Mucosa of rectum (tissue), 2 donors: Measurements from ENCODE around the gene HOXA5.
A peak's percentile ranks its signal among the peaks of the same experiment; 100 is the strongest.

Source experiments
- H3K27ac ChIP-seq, 2 donors: one replicate each; pipeline ENCODE4 v1.7.0; 2013; ENCODE audit warnings: inconsistent platforms in 2 of 2, low read depth in 2 of 2, low read length in 2 of 2
- H3K27me3 ChIP-seq, 2 donors: one replicate each; pipeline ENCODE4 v1.7.0; 2013; ENCODE audit warnings: low read length in 2 of 2; ENCODE audit not compliant: control insufficient read depth in 2 of 2, insufficient read depth in 2 of 2
- H3K36me3 ChIP-seq, 2 donors: one replicate each; pipeline ENCODE4 v1.7.0; 2013; ENCODE audit warnings: low read length in 2 of 2; ENCODE audit not compliant: control insufficient read depth in 2 of 2, insufficient read depth in 2 of 2
- H3K4me1 ChIP-seq, 2 donors: one replicate each; pipeline ENCODE4 v1.7.0; 2013; ENCODE audit warnings: low read length in 2 of 2, mild to moderate bottlenecking in 1 of 2; ENCODE audit not compliant: control insufficient read depth in 2 of 2, insufficient read depth in 2 of 2
- H3K4me3 ChIP-seq, 2 donors: one replicate each; pipeline ENCODE4 v1.7.0; 2013; ENCODE audit warnings: low read length in 2 of 2
- H3K9ac ChIP-seq, 2 donors: one replicate each; pipeline ENCODE4 v1.7.0; 2013; ENCODE audit warnings: low read length in 2 of 2, low read depth in 1 of 2, mild to moderate bottlenecking in 1 of 2
- H3K9me3 ChIP-seq, 2 donors: one replicate each; pipeline ENCODE4 v1.7.0; 2013; ENCODE audit warnings: low read length in 2 of 2; ENCODE audit not compliant: control insufficient read depth in 2 of 2
- donor health status: healthy.
- donor health status: Normal muscosa, but diverticular disease.

HOXA5 gene

GRCh38 chr7:27182285-27182841 is 38.9 kb upstream of the HOXA5 start:
- H3K9ac ChIP-seq: peak overlapping the region; percentile 80 to 96
- H3K27ac ChIP-seq: peak overlapping the region; percentile 46 to 93
- H3K27me3 ChIP-seq: peaks cover 5 to 20% of the 10 kb centered on the region in 2 donors
- no peaks in the 10 kb centered on the region for H3K36me3 ChIP-seq
- H3K9me3 ChIP-seq: no peaks in the 10 kb centered on the region
- peaks cover 43 to 67% of the 10 kb centered on the region in 2 donors for H3K4me1 ChIP-seq
- H3K4me3 ChIP-seq: peak overlapping the region; percentile 71 to 83

DNA sequence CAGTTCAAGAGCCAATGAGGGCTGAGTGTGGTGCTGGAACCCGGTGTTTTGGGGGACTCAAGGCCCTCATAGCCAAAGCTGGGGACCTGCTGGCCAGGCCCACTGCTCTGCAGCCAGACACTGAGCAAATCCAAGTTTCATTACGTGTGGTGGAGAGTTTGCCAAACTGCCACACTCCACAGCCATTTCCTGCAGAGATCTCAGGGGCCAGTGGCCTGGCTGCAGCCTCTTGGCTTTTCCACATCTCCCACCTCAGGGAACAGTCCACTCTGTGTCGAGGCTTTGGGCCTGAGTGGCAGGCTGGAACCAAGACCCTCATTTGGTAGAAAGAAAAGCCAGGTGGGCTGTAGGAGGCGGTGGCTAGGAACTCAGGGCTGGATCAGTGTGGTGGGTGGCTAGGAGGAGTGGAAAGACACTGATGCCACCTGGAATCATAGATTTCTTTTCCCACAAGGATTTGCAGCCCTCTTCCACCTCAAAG is 38.4 kb upstream of the HOXA5 start:
- H3K4me1 ChIP-seq: peaks cover 43 to 69% of the 10 kb centered on the region in 2 donors
- H3K27ac ChIP-seq: peak overlapping the region; percentile 46 to 93
- peaks cover 5 to 20% of the 10 kb centered on the region in 2 donors for H3K27me3 ChIP-seq
- peak overlapping the region; percentile 12 to 80 for H3K9ac ChIP-seq
- H3K36me3 ChIP-seq: no peaks in the 10 kb centered on the region
- no peaks in the 10 kb centered on the region for H3K9me3 ChIP-seq
- peak overlapping the region; percentile 4 to 14 for H3K4me3 ChIP-seq

- Histone ChIP-seq H3K36me3 (no peaks in the 10 kb centered on the region), H3K27ac (peak overlapping the region; percentile 96), H3K4me1 (peaks cover 42 to 72% of the 10 kb centered on the region in 2 donors), H3K27me3 (peaks cover 5 to 21% of the 10 kb centered on the region in 2 donors), H3K4me3 (peak overlapping the region; percentile 31 to 47), H3K9me3 (no peaks in the 10 kb centered on the region), H3K9ac (peak overlapping the region; percentile 47 to 96)
These were observed 37.2 kb upstream of the HOXA5 start for GRCh38 chr7:27180431-27181420.

GRCh38 chr7:27179503-27180430 is 36.3 kb upstream of the HOXA5 start:
- peak overlapping the region; percentile 92 to 96 for H3K9ac ChIP-seq
- peaks cover 44 to 74% of the 10 kb centered on the region in 2 donors for H3K4me1 ChIP-seq
- H3K27ac ChIP-seq: peak overlapping the region; percentile 96
- peak overlapping the region; percentile 64 to 79 for H3K4me3 ChIP-seq
- H3K27me3 ChIP-seq: peaks cover 2 to 18% of the 10 kb centered on the region in 2 donors
- H3K36me3 ChIP-seq: no peaks in the 10 kb centered on the region
- no peaks in the 10 kb centered on the region for H3K9me3 ChIP-seq

- H3K36me3 ChIP-seq: no peaks in the 10 kb centered on the region
- peak overlapping the region; percentile 92 to 96 for H3K9ac ChIP-seq
- peaks cover 43 to 75% of the 10 kb centered on the region in 2 donors for H3K4me1 ChIP-seq
- peak overlapping the region; percentile 64 to 79 for H3K4me3 ChIP-seq
- H3K9me3 ChIP-seq: no peaks in the 10 kb centered on the region
- peak overlapping the region; percentile 96 for H3K27ac ChIP-seq
- peaks cover 0 to 20% of the 10 kb centered on the region in 2 donors for H3K27me3 ChIP-seq
These were observed 35.5 kb upstream of the HOXA5 start for GRCh38 chr7:27179030-27179429.

GRCh38 chr7:27178366-27178765 is 34.9 kb upstream of the HOXA5 start:
- Histone ChIP-seq H3K27ac (peak overlapping the region; percentile 96), H3K27me3 (peaks cover 0 to 20% of the 10 kb centered on the region in 2 donors)

DNA sequence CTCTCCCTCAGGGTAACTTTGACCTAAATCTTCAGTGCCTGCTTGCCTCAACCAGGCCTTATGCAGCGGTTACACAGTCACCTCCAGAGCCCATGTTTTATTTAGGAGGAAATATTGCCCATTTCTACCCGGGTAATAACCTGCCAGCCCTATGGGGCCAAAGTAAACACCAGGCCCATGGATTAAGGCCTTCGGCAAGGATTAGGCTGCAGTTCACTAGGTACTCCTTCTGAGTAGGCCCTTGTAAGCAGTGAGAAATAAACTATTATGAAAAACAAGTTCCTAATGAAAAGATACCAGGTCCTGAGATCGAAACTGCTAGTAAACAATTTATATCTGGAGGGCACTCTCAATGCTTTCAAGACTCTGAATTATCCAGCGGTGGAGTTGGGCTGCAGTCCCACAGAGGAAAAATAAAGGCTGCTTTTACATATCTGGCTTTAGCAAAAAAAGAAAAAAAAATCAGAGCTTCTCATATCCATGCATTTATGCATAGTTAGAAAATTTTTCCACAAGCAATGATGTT is 34.4 kb upstream of the HOXA5 start:
- peaks cover 41 to 64% of the 10 kb centered on the region in 2 donors for H3K4me1 ChIP-seq
- H3K27me3 ChIP-seq: peaks cover 0 to 19% of the 10 kb centered on the region in 2 donors
- H3K4me3 ChIP-seq: peak overlapping the region; percentile 64 to 79
- no peaks in the 10 kb centered on the region for H3K9me3 ChIP-seq
- H3K9ac ChIP-seq: peak overlapping the region; percentile 92 to 96
- peak overlapping the region; percentile 96 for H3K27ac ChIP-seq
- H3K36me3 ChIP-seq: no peaks in the 10 kb centered on the region

More at GRCh38 chr7:27178366-27178765, 34.9 kb upstream of the HOXA5 start:
- peak overlapping the region; percentile 64 to 79 for H3K4me3 ChIP-seq
- no peaks in the 10 kb centered on the region for H3K9me3 ChIP-seq
- H3K36me3 ChIP-seq: no peaks in the 10 kb centered on the region
- H3K4me1 ChIP-seq: peaks cover 38 to 69% of the 10 kb centered on the region in 2 donors
- peak overlapping the region; percentile 92 to 96 for H3K9ac ChIP-seq

DNA sequence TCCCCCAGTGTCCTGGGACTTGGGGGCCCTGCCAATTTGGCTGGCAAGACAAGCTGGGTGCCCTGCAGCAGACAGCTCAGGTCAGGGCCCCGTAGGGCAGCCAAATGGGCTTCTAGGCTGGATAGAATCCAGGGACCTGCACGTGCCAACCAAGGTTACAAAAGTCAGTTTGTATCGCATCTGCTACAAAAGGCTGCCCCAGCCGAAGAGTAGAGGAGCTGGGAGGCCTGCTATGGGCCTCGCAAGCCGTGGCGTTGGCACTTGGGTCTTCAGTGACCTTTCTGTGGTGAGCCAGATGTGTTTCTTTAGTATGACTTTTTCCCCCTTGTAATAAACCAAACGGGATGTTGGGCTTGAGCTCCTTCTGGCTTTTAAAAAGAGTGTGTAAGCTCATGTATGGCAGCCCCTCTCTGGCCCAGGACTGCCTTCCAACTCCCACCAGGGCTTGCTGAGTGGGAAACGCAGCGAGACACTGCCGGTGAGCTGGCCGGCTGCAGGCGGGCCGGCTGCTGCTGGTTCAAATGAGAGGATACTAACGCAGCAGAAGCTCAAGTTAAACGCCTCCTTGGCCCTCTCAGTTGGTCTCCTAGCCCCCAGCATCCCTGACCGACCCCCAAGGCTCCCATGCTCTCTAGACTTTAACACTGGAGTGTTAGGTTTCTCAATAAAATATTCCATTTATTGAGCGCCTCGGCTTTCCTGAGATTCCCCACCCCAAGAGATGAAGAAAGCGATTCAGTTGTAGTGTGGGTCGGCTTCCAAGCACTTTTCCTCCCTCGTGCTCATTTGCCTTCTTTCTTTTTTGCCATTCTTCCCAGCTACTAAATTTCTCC is 33.7 kb upstream of the HOXA5 start:
- Histone ChIP-seq H3K9ac (peak overlapping the region; percentile 92 to 96), H3K27ac (peak overlapping the region; percentile 96), H3K27me3 (peaks cover 0 to 17% of the 10 kb centered on the region in 2 donors), H3K36me3 (no peaks in the 10 kb centered on the region), H3K4me1 (peaks cover 39 to 62% of the 10 kb centered on the region in 2 donors), H3K4me3 (peak overlapping the region; percentile 64 to 79), H3K9me3 (no peaks in the 10 kb centered on the region)

DNA sequence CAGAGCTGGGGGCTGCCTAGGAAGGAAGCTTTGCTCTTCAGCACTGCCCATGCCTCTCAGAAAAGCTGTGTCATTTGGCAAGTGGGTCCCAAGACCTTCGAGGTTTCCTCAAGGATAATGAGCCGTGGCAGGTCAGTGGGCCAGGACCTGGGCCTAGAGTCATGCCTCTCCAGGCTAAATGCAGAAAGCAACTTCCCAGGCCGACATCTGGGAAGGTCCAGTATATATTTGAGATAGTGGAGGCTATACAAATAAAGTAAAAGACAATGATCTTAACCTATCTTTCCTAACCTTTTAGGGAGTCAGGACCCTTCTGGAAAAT is 33.0 kb upstream of the HOXA5 start:
- H3K9ac ChIP-seq: peak overlapping the region; percentile 92 to 96
- no peaks in the 10 kb centered on the region for H3K9me3 ChIP-seq
- no peaks in the 10 kb centered on the region for H3K36me3 ChIP-seq
- H3K4me3 ChIP-seq: peak overlapping the region; percentile 64 to 79
- H3K4me1 ChIP-seq: peaks cover 38 to 60% of the 10 kb centered on the region in 2 donors
- H3K27ac ChIP-seq: peak overlapping the region; percentile 96
- H3K27me3 ChIP-seq: peaks cover 0 to 17% of the 10 kb centered on the region in 2 donors
